T47D (cell line): ENCODE measurements around the gene PGAM1.
A peak's percentile ranks its signal among the peaks of the same experiment; 100 is the strongest.
"Not testable (repeated sequence)": the region's sequence is repeated elsewhere in the genome, so short reads cannot be mapped to it uniquely, and the experiment has no call there.

Experiments used
- DNase-seq, 2 experiments: peaks; one replicate each; pipeline versions ENCODE4 v3.0.0 to v3.0.0-alpha.2; 2011 to 2012; ENCODE audit warnings: low read depth in 1 of 2, low spot score in 1 of 2
- JUND ChIP-seq: IDR thresholded peaks from 2 replicates; pipeline ENCODE4 v1.6.1; 2012; ENCODE audit warnings: low read depth
- in situ Hi-C: cut with HindIII; loops from 2 replicates; pipeline ENCODE4 v1.10.0; 2016; ENCODE audit warnings: low sequenced_read_pairs, low pct_unique_long_range_greater_than_20kb

The PGAM1 gene

DNA sequence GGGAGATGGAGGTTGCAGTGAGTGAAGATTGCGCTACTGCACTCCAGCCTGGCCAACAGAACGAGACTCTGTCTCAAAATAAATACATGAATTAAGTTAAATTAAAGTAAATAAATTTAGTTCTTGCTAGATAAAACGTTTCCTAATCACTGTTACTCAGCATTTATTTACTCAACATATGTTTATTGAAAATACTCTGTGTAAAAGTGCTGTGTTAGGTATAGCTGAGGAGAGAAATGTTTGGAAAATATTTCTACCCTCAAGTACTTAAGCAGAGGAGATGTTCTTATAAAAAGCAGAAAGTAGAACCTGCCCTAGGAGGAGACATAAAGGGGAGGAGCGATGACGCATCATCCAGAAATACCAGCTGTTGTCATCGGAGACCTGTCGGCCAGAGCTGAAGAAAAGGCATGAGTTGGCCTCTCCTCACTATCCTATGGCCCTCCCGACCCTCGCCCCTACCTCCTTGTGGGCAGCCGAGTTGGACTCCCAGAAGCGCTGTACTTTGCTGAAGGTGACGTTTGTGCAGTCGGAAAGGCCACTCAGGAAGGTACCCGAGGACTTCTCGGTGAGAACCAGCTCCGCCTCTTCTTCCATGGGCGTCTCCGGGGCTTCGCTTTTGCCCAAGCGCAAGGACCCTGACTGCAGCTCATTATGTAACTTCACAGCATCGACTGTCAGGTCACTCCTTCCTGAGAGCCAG, 26.0 kb upstream of the PGAM1 start:
- TF ChIP-seq JUND = no peak
- DNase-seq = peak; percentile 51 to 77
- in situ Hi-C loops = no loop called here

DNA sequence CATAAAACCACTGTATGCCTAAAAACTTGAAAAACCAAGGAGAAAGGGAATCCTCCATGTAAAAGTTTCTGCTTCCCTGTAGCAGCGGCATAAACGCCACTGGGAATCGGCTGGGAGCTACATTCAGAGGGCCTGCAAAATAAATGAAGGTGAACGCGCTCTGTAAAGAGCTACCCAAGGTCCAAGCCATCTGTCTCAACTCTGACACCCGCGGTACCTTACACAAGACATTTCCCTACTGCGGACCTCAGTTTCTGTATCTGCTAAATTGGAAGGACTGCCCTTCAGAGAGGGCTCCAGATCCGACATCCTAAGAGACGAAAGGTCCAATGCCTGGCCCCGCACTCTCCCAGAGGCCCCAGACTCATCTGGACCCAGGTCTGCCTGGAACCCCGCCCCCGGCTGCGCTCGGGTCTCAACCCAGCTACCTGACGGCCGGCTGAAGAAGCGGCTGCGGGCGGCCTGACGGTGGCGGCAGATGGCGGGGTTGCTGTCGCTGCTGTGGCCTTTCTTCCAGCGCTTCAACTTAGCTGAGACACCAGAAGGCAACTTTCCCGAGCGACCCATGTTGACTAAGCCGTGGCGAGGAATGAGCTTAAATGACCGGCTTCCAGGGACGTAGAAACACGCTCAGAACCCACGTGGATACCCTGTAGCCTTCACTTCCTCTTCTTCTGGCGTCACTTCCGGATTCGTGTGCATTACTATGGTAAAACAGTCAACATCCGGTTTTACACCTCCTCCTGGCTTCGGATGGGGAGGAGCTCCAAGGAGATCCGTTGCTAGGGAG, 25.1 kb upstream of the PGAM1 start, which contains the start of gene RRP12:
TSS of gene RRP12 (minus strand) at position 676 of the 790 bp plus-strand sequence. CDS start at position 567, 109 bp downstream.
- TF ChIP-seq JUND = no peak
- in situ Hi-C loops = no loop called here
- DNase-seq = peak; percentile 99 to 100

DNA sequence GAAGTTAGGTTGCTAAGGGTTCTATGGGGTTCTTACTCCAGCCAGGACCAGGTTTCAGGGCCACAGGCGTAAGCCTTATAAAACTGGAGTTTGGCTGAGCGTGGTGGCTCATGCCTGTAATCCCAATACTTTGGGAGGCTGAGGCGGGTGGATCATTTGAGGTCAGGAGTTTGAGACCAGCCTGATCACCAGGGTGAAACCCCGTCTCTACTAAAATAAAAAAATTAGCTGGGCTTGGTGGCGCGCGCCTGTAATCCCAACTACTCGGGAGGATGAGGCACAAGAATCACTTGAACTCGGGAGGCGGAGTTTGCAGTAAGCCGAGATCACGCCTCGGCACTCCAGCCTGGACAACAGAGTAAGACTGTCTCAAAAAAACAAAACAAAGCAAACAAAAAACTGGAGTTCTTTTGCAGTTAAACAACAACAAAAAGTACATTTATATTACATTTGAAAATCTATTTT, 24.5 kb upstream of the PGAM1 start:
- TF ChIP-seq JUND = no peak
- in situ Hi-C loops = no loop called here
- DNase-seq = no peak

DNA sequence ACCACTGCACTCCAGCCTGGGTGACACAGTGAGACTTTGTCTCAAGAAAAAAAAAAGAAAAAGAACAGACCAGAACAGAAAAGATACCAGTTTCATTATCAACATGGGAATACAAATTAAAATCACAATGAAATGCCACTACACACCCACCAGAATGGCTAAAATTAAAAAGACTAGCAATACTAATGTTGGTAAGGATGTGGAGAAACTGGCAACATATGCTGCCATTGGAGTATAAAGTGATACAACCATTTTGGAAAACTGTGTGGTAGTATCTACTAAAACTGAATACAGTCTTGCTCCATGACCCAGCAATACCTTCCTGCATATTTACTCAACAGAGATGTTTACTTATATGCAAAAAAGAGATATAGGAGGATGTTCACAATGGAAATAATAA, 21.9 kb upstream of the PGAM1 start:
- no peak for TF ChIP-seq JUND
- DNase-seq = no peak
- in situ Hi-C loops = no loop called here

DNA sequence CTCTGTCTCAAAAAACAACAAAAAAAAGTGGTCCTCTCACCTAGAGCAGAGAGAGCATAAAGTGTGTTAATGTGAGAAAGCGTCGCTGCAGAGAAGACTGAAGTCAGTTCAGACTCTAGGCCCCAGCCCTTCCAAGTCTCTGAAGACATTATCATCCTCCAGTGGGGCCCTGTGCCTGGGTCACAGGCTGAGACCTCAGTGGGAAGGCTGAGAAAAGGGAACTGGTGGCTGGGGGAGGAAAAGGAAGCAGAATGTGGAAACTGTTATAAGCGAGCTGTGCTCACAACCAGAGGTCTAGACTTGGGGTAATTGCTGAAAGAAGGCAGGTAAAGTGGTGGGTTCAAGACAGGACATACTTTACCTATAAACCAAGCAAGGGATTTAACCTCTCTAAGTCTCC, 19.9 kb upstream of the PGAM1 start:
- DNase-seq = no peak
- in situ Hi-C loops = no loop called here
- TF ChIP-seq JUND = no peak

DNA sequence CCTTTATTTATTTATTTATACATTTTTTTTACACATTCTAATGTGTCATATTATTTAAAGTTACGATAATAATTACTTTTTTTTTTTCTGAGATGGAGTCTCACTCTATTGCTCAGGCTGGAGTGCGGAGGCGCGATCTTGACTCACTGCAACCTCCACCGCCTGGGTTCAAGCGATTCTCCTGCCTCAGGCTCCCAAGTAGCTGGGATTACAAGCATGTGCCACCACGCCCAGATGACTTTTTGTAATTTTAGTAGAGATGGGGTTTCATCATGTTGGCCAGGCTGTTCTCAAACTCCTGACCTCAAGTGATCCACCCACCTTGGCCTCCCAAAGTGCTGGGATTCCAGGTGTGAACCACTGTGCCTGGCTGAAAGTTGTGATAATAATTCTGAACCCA, 19.5 kb upstream of the PGAM1 start:
- DNase-seq, in situ Hi-C loops: not testable (repeated sequence)

DNA sequence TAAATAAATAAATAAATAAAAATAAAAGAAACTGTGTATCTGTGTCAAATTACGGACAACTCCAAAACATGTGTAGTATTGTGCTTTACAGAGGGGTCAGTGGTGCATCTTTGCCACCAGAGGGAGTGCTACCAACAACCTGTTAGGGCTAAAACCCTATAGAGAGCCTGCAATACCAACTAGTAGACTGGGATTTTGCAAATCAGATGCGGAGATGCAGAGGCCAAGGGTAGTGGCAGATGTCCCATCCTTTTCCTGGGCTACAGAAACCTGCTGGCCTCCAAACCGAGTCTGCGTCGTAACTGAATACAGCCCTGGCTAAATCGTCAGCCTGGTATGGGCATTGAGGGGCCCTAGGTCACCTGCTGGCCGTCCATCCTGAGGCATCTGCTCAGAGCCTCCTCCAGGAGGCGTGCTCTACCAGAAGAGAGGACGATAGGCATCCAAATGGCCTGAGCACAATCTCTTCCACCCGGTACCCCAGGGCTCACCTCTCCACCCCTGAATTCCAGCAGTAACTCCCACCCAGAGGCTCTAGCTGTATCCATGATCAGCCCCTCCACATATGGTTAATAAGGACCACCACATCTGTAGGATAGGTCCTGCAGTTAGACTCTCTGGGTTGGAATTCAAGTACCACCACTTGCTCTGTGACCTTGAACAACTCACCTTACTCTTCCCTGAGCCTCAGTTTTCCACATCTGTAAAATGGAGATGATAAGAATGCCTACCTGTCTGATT, 18.6 kb upstream of the PGAM1 start:
- in situ Hi-C loops = no loop called here
- TF ChIP-seq JUND = no peak
- peak; percentile 79 to 90 for DNase-seq

DNA sequence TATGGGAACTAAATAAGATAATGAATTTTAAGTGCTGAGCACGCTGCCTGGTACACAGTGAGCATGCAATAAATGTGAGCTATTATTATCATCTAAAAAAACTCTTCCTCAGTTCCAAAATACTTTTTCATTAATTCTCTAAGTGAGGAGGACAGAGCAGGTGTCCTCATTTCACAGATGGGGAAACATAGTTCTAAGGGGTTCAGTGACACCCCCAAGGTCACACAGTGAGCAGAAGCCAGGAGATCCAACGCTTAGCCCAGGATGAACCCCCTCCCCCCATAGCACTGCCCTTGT, 18.1 kb upstream of the PGAM1 start:
- DNase-seq = no peak
- in situ Hi-C loops = no loop called here
- TF ChIP-seq JUND = no peak

DNA sequence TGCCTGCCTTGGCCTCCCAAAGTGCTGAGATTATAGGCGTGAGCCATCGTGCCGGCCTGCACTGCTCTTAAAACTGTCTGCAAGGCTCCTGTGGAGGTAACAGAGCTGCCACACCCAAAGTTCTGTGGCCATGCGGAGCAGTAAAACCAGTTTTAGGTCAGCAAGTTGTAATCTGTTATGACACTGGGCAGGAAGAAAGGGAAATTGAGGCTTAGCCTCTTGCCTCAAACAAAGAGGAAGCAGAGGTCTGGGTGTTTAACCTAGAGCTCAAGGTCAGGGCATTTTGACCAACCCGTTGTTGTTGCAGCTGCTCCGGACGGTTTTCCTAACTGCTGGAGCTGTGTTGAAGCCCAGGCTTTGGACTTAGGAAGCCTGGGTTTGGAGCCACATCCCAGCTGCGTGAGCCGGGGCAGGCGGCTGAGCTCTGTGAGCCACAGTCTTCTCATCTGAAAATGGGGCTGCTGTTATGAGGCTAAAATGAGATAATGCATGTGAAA, 17.4 kb upstream of the PGAM1 start:
- TF ChIP-seq JUND = no peak
- peak in 1 of 2 experiments; percentile 39 for DNase-seq
- in situ Hi-C loops = no loop called here

DNA sequence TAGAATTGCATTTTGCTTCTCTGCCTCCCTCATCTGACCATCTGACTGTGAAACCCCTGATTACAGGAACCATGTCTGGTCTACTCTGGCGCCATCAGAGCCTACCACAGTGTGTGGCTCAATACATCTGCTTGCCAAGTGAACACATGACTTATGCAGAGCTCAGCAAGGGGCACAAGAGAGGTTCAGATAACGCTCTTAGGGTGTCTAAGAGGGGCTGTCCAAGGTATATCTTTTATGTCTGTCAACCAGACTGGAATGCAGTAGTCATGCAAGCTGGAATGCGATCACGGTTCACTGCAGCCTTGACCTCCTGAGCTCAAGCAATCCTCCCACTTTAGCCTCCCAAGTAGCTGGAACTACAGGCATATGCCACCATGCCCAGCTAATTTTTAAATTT, 14.6 kb upstream of the PGAM1 start:
- DNase-seq = no peak
- in situ Hi-C loops = no loop called here

DNA sequence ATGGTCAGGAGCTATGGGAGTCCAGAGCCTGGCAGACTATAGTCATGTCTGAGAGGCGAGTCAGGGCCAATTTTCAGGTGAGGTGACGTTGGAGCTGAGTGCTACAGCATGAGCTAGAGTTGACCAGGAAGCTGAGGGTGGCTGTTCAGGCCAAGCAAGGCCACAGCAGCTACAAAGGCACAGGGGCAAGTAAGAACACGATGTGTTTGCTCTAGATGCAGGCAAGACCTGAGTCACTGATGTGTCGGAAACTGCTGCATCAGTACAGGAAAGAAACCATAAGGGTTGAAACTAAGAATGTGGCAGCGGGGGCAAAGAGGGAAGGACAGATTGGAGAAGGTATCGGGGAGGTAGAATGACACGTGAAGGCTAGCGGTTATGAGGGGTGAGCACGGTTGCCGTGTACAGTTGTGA, 13.1 kb upstream of the PGAM1 start:
- TF ChIP-seq JUND = no peak
- in situ Hi-C loops = no loop called here
- DNase-seq = peak in 1 of 2 experiments; percentile 63

More for the DNA sequence above, 14.6 kb upstream of the PGAM1 start:
- no peak for TF ChIP-seq JUND

DNA sequence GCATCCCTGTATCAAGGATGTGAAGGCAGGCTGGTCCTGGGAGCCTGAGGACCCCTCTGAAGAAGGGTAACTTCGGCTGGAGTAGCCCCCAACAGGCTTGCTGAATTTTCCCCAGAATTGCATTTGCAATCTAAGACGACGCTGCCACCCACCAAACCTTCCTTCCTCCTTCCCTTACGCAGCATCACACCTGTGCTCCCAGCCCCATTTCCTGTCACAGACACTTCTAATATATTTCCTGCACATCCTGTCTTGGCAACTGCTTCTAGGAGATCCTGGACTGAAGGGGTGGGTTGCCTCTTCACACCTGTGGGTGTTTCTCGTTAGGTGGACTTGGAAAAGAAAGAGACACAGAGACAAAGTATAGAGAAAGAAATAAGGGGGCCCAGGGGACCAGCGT, 9.4 kb upstream of the PGAM1 start:
- DNase-seq = no peak
- in situ Hi-C loops = no loop called here
- no peak for TF ChIP-seq JUND

DNA sequence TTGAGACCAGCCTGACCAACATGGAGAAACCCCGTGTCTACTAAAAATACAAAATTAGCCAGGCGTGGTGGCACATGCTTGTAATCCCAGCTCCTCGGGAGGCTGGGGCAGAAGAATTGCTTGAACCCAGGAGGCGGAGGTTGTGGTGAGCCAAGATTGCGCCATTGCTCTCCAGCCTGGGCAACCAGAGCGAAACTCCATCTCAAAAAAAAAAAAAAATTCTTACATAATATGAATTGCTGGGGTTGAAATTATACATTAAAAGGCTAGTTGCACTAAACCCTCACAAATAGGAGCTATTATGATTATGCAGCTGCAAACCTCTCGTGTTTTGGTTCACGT, 2.3 kb upstream of the PGAM1 start:
- not testable (repeated sequence) for DNase-seq

More for the DNA sequence above, 2.3 kb upstream of the PGAM1 start:
- in situ Hi-C loops = not testable (repeated sequence)
